Skeletal muscle tissue (tissue), 4 donors: ENCODE measurements around the gene PRKD1. TPM values are rescaled to one million over a fixed set of nuclear protein-coding genes. Genes with fewer than 3 reads are reported as not detected.

Source experiments
- H3K27ac ChIP-seq: one replicate; pipeline ENCODE4 v1.7.0; 2013; ENCODE audit warnings: mild to moderate bottlenecking, low read depth, low read length, inconsistent platforms
- H3K27me3 ChIP-seq, 3 donors: one replicate each; pipeline ENCODE4 v1.7.0; 2013; ENCODE audit warnings: low read length in 3 of 3; ENCODE audit not compliant: control insufficient read depth in 3 of 3, insufficient read depth in 3 of 3
- H3K36me3 ChIP-seq, 3 donors: one replicate each; pipeline ENCODE4 v1.7.0; 2013; ENCODE audit warnings: low read length in 3 of 3; ENCODE audit not compliant: control insufficient read depth in 3 of 3, insufficient read depth in 3 of 3
- H3K4me1 ChIP-seq, 3 donors: one replicate each; pipeline ENCODE4 v1.7.0; 2013; ENCODE audit warnings: low read length in 3 of 3, mild to moderate bottlenecking in 3 of 3; ENCODE audit not compliant: control insufficient read depth in 3 of 3, insufficient read depth in 3 of 3
- H3K4me3 ChIP-seq, 3 donors: one replicate each; pipeline ENCODE4 v1.7.0; 2013; ENCODE audit warnings: low read length in 3 of 3
- H3K9ac ChIP-seq, 3 donors: one replicate each; pipeline ENCODE4 v1.7.0; 2013; ENCODE audit warnings: low read length in 3 of 3, mild to moderate bottlenecking in 3 of 3, moderate library complexity in 2 of 3, low read depth in 1 of 3
- H3K9me3 ChIP-seq, 3 donors: one replicate each; pipeline ENCODE4 v1.7.0; 2013; ENCODE audit warnings: low read length in 3 of 3; ENCODE audit not compliant: control insufficient read depth in 3 of 3
- total RNA-seq: library from RNA; depleted of rRNA; stranded (reverse); fragments of >200 nt; gene quantifications from one replicate; pipeline ENCODE4 v1.2.3, GENCODE V29; 2014
- donor health status: Osteomylitis.

The PRKD1 gene
- total RNA-seq, 1 donor from 2014 or later: 30.3 TPM

DNA sequence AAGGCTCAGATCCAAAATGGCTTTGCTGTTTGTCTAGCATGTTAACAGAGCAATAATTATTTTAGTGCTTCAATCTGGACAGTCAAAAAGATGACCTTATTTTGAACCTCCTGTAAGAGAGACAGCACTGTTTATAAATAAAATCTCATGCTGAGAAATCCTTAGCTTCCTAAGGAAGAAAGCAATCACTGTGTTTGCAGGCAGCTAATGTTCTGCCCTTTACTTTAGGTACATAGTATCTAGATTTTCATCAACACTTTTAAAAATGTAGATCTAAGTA lies 105.3 kb downstream of the PRKD1 start:
- Histone ChIP-seq H3K4me1 (peaks cover 0 to 10% (median 2%) of the 10 kb centered on the region in 3 donors), H3K4me3 (no peak overlapping the region), H3K9ac (no peak overlapping the region), H3K36me3 (no peaks in the 10 kb centered on the region), H3K9me3 (no peaks in the 10 kb centered on the region), H3K27ac (no peak overlapping the region), H3K27me3 (no peaks in the 10 kb centered on the region)

DNA sequence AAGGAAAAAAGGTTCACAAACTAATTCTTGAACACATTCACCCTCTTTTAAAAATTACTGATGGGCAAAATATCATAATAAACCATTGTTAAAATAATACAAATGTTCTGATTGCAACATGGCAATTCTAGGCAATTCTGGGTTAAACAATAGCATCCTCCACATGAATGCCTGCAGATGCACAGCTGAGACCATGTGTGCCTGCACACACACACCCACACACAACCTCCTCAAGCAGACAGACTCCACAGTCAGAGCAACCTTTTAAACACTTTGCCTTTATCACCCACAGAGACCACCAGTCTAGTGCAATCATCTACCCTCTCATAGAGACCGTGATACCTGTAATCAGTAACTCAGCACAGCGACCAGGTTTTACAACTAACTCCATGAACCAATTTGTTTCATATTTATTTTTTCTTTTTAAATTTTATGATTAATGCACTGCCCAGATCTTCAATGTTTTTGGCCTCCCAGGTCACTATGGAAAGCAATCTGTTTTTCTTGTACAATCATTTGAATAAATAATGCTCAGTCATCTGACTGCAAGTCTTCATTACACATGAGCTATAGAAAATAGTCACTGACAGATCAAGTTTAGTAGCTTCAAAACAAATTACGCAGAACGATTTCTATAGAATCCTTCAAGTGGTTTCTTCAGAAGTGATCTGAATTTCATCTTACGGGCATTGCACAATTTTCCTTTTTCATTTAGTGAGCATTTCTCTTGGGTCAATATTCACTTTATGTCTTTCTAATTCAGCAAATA lies 105.8 kb downstream of the PRKD1 start:
- Histone ChIP-seq H3K27me3 (no peaks in the 10 kb centered on the region), H3K27ac (no peak overlapping the region), H3K36me3 (no peaks in the 10 kb centered on the region), H3K4me3 (no peak overlapping the region), H3K9me3 (no peaks in the 10 kb centered on the region), H3K9ac (no peak overlapping the region), H3K4me1 (peaks cover 0 to 10% (median 2%) of the 10 kb centered on the region in 3 donors)

DNA sequence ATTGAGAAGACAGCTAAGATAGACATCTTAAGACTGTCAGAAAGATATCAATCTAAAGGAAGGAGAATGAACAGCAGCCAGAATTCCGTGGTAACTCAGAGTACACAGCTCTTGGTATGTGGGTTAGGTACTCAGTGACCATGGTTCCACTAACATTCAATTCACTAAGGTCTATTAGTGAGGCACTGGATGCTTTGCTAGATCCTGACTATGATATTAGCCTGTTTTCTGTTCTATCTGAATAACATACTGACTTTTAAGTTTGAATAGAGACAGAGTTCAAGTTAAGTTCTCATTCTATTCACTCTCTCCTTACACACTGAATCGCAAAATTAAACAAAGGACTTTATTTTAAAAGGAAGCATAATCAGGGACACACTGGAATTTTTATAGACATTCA lies 106.4 kb downstream of the PRKD1 start:
- H3K9me3 ChIP-seq: no peaks in the 10 kb centered on the region
- H3K4me1 ChIP-seq: peaks cover 0 to 10% (median 2%) of the 10 kb centered on the region in 3 donors
- no peak overlapping the region for H3K9ac ChIP-seq
- no peaks in the 10 kb centered on the region for H3K36me3 ChIP-seq
- H3K27me3 ChIP-seq: no peaks in the 10 kb centered on the region
- H3K4me3 ChIP-seq: no peak overlapping the region
- H3K27ac ChIP-seq: no peak overlapping the region

DNA sequence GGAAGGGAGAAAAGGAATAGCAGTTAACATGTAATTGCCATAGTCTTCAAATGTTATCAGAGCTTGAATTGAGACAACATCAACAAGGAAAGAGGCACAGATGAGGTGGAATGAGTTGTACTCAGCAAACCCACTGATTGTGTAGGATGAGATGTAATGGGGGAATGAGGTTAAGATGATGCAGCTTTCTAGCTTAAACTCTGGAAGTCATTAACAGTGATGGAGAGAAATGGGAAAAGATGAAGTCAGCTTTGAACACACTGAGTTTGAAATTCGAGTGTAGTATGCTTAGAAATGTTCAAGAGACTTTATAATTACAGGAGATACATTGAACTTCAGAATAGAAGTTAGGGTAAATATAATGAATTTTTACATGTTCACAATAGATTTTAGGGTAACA lies 106.9 kb downstream of the PRKD1 start:
- no peak overlapping the region for H3K27ac ChIP-seq
- H3K36me3 ChIP-seq: no peaks in the 10 kb centered on the region
- no peaks in the 10 kb centered on the region for H3K27me3 ChIP-seq
- H3K4me1 ChIP-seq: peaks cover 0 to 10% (median 2%) of the 10 kb centered on the region in 3 donors
- no peak overlapping the region for H3K9ac ChIP-seq
- no peak overlapping the region for H3K4me3 ChIP-seq
- H3K9me3 ChIP-seq: no peaks in the 10 kb centered on the region

DNA sequence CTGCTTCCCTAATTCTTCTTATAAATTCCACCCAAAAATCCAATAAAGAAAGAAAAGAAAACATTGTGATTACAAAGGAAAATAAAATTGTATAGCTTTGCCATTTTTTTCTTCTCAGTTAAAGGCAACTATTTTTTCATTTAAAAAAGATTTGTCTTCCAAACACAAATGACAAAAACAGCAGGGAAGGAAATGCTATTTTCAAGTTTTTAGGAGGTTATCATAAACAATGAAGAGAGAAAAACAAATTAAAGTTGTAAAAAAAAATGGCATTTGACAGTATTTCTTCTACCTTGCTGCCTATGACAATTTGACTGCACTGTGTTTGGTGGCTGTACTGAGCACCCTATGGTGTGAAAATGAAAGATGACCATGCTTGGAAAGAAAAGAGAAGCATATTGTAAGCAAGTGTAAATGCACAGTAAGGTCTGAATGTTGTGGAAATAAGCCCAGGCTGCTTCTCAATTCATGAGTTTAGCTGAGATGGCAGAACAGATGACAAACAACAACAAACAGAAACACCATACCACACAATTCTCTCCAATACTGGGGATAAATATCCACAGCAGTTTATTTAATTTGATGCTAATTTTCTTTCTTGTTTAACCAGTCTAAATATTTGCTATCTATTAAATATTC lies 109.8 kb downstream of the PRKD1 start:
- Histone ChIP-seq H3K9me3 (no peaks in the 10 kb centered on the region), H3K36me3 (no peaks in the 10 kb centered on the region), H3K9ac (no peak overlapping the region), H3K27me3 (no peaks in the 10 kb centered on the region), H3K27ac (no peak overlapping the region), H3K4me1 (peaks cover 2 to 9% (median 7%) of the 10 kb centered on the region in 3 donors), H3K4me3 (no peak overlapping the region)

DNA sequence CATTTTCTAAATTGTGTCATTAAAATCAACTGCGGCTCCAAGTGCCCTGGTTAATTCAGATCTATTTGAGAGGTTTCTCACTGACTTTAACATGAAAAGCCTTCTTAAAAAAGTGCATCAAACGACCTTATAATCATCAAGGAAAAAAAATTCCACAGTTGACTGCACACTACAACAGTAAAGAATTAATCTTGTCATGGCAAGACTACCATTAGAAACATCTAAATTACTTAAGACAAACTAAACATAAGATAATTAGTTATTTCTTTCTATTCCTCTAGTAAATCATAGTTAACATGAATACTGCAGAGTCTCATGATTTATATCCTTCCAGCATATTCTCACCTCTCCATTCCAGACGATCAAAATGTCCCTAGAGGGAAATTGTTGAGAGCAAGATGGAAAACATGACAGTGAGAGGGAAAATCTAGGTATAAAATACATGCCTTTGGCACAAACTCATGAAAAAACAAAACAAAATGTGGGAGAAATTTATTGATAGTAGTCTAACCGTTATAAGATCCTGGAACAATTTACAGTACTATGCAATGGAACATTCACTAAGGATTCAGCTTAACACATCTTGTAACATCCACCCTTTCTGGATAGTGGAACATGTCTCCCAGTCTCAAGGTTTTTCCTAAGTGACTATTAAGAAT lies 112.5 kb downstream of the PRKD1 start:
- H3K9me3 ChIP-seq: no peaks in the 10 kb centered on the region
- peaks cover 0 to 9% (median 3%) of the 10 kb centered on the region in 3 donors for H3K4me1 ChIP-seq
- no peaks in the 10 kb centered on the region for H3K27me3 ChIP-seq
- no peak overlapping the region for H3K27ac ChIP-seq
- H3K9ac ChIP-seq: no peak overlapping the region
- no peak overlapping the region for H3K4me3 ChIP-seq
- H3K36me3 ChIP-seq: no peaks in the 10 kb centered on the region

DNA sequence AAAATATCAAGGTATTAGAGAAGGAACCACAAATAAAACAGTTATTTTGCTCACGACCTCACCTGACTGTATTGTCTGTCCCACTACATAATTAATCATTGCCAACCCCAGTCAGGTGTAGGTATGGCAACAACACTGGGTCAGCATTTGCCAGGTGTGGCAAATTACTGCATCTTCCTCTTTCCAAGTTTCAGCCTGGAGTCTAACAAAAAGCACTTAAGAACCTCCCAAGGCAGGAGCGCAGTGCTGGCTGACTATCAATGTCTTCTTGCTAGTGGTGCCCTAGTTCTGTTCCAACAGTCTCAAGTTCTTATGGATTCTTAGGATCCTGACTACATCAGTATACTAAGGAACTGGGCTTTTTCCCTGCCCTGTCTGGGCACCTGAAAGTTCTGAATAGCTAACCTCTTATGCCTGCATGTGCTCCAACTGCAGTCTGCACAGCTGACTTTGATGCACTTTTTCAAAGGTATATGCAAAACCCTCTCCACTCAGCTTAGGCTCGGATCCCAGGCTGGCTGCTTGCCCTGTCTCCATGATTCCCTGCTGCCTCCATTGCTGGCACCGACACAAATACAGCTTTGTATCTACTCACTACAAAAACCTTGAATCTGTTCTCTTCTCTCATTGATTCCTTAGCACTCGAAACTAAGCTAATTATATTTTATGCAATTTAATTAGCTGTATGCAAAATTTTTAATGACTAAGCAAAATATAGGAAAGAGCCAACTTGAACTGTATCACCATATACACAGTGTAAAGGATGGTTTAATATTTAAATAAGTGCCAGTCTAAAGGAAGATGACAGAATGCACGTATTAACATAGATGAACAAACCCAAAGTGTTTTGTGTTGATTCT lies 113.3 kb downstream of the PRKD1 start:
- H3K9ac ChIP-seq: no peak overlapping the region
- no peaks in the 10 kb centered on the region for H3K36me3 ChIP-seq

DNA sequence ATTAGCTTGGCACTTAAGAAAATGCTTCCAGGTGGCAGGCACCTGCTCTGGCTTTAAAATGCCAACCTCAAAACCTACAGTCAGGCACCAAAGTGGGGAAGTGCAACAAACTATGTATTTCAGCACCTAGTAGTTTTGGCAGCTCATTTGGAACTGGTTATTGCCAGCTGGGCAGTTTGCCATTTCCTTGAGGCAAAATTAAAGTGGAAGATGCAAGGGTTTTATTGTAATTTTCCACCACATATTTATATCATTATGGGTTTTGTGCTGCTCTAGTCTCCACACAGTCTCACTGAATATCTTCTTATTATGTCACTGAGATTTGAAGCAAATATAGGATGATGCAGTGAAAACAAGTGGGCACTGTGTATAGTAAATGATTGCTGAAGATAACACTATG lies 117.0 kb downstream of the PRKD1 start:
- Histone ChIP-seq H3K36me3 (no peaks in the 10 kb centered on the region), H3K9me3 (no peaks in the 10 kb centered on the region), H3K27me3 (no peaks in the 10 kb centered on the region), H3K4me1 (peaks cover 0 to 15% (median 3%) of the 10 kb centered on the region in 3 donors), H3K4me3 (no peak overlapping the region), H3K27ac (no peak overlapping the region), H3K9ac (no peak overlapping the region)

More for the DNA sequence above, 113.3 kb downstream of the PRKD1 start:
- H3K4me1 ChIP-seq: peaks cover 0 to 10% (median 3%) of the 10 kb centered on the region in 3 donors
- H3K9me3 ChIP-seq: no peaks in the 10 kb centered on the region
- no peak overlapping the region for H3K4me3 ChIP-seq
- no peak overlapping the region for H3K27ac ChIP-seq
- H3K27me3 ChIP-seq: no peaks in the 10 kb centered on the region

DNA sequence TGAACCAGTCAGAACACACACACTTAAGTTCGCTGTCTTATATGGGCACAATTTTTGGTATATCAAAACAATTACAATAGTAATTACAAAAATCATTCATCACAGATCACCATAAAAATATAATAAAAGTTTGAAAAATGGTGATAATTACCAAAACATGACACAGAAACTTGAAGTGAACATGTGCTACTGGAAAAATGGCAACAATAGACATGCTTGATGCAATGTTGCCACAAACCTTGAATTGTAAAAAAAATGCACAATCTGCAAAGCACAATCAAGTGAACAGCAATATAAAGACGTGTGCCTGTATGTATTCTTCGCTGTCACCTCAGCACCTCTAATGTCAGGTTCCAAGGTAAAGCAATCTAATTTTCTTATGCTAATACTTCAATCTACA lies 117.6 kb downstream of the PRKD1 start:
- no peak overlapping the region for H3K9ac ChIP-seq
- H3K27me3 ChIP-seq: no peaks in the 10 kb centered on the region
- no peaks in the 10 kb centered on the region for H3K36me3 ChIP-seq
- H3K4me3 ChIP-seq: no peak overlapping the region
- no peak overlapping the region for H3K27ac ChIP-seq
- no peaks in the 10 kb centered on the region for H3K9me3 ChIP-seq
- H3K4me1 ChIP-seq: peaks cover 0 to 19% (median 3%) of the 10 kb centered on the region in 3 donors
